ENCODE measurements around the gene TECPR1. TPM values are rescaled to one million over a fixed set of nuclear protein-coding genes. Genes with fewer than 3 reads are reported as not detected.

TECPR1 gene
- total RNA-seq, 1 experiment from 2014 or later: 21.5 TPM

DNA sequence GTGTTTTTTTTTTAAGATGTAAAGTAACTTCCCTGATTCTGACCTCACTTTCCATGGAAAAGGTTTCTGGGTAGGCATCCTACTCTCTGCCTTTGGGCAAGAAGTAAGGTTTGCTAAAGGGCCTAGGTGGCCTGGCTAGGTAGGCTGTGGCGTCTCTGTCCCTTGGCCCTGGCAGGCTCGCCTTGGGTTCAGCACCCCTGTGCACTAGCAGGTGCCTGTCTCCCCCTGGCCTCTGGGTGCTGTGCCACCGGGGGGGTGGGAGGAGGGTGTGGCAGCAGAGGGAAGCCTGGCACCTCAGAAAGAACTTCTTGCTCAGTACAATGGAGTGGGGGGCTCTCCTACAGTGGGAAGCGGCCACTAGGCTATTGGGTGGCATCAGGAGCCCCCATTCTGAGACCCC is 14.0 kb downstream of the TECPR1 start:
- POLR2A ChIA-PET: no interaction called here

GRCh38 chr7:98236355-98237185 is 15.5 kb downstream of the TECPR1 start:
- no peaks in the 10 kb centered on the region for H3K36me3 Mint-ChIP-seq
- no peak overlapping the region for H3K27ac Mint-ChIP-seq
- no peaks in the 10 kb centered on the region for H3K9me3 Mint-ChIP-seq
- H3K27me3 Mint-ChIP-seq (ENCODE audit: low read depth): no peaks in the 10 kb centered on the region
- H3K4me3 Mint-ChIP-seq: no peak overlapping the region
- DNase-seq (ENCODE audit: low spot score): no peak
- no peaks in the 10 kb centered on the region for H3K4me1 Mint-ChIP-seq
- ATAC-seq: no peak
- ChIA-PET POLR2A (interaction anchor here (0.5 kb wide), 1 partner anchor 1847 kb away, joined by 3 read pairs; no protein-coding TSS in a partner anchor), CTCF (no interaction called here)
- TF ChIP-seq KAT7 (CRISPR knock-in tag; IDR thresholded peaks at IDR 0.05; ENCODE audit: borderline replicate concordance) (no peak), ZNF219 (CRISPR knock-in tag; IDR thresholded peaks at IDR 0.05; ENCODE audit: borderline replicate concordance) (no peak), FOXK1 (CRISPR knock-in tag; IDR thresholded peaks at IDR 0.05) (no peak), GTF2I (CRISPR knock-in tag; conservative IDR thresholded peaks at IDR 0.05) (no peak), CTCF (IDR thresholded peaks at IDR 0.05) (no peak), ZNF138 (CRISPR knock-in tag; conservative IDR thresholded peaks at IDR 0.05) (no peak), ZMAT4 (CRISPR knock-in tag; IDR thresholded peaks at IDR 0.05) (no peak), NFE2L1 (CRISPR knock-in tag; IDR thresholded peaks at IDR 0.05) (no peak), PREB (CRISPR knock-in tag; IDR thresholded peaks at IDR 0.05; ENCODE audit: borderline replicate concordance) (no peak), PRDM15 (CRISPR knock-in tag; IDR thresholded peaks at IDR 0.05) (no peak)
- TF ChIP-seq, protein P1, sequence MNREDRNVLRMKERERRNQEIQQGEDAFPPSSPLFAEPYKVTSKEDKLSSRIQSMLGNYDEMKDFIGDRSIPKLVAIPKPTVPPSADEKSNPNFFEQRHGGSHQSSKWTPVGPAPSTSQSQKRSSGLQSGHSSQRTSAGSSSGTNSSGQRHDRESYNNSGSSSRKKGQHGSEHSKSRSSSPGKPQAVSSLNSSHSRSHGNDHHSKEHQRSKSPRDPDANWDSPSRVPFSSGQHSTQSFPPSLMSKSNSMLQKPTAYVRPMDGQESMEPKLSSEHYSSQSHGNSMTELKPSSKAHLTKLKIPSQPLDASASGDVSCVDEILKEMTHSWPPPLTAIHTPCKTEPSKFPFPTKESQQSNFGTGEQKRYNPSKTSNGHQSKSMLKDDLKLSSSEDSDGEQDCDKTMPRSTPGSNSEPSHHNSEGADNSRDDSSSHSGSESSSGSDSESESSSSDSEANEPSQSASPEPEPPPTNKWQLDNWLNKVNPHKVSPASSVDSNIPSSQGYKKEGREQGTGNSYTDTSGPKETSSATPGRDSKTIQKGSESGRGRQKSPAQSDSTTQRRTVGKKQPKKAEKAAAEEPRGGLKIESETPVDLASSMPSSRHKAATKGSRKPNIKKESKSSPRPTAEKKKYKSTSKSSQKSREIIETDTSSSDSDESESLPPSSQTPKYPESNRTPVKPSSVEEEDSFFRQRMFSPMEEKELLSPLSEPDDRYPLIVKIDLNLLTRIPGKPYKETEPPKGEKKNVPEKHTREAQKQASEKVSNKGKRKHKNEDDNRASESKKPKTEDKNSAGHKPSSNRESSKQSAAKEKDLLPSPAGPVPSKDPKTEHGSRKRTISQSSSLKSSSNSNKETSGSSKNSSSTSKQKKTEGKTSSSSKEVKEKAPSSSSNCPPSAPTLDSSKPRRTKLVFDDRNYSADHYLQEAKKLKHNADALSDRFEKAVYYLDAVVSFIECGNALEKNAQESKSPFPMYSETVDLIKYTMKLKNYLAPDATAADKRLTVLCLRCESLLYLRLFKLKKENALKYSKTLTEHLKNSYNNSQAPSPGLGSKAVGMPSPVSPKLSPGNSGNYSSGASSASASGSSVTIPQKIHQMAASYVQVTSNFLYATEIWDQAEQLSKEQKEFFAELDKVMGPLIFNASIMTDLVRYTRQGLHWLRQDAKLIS (CRISPR knock-in tag; IDR thresholded peaks at IDR 0.05; ENCODE audit: borderline replicate concordance): no peak

More for the DNA sequence above, 14.0 kb downstream of the TECPR1 start:
- H3K9me3 Mint-ChIP-seq: no peaks in the 10 kb centered on the region
- TF ChIP-seq FOXP1 (CRISPR knock-in tag; IDR thresholded peaks at IDR 0.05; ENCODE audit: borderline replicate concordance) (no peak), TEAD4 (CRISPR knock-in tag; IDR thresholded peaks at IDR 0.05) (no peak), ZNF121 (CRISPR knock-in tag; IDR thresholded peaks at IDR 0.05) (no peak), ZNF423 (CRISPR knock-in tag; IDR thresholded peaks at IDR 0.05) (no peak), ZNF219 (CRISPR knock-in tag; IDR thresholded peaks at IDR 0.05; ENCODE audit: borderline replicate concordance) (no peak), NFYB (CRISPR knock-in tag; conservative IDR thresholded peaks at IDR 0.05; ENCODE audit: low read depth) (no peak), ESRRA (CRISPR knock-in tag; IDR thresholded peaks at IDR 0.05; ENCODE audit: borderline replicate concordance) (no peak), ATF1 (CRISPR knock-in tag; IDR thresholded peaks at IDR 0.05) (no peak), JUN (CRISPR knock-in tag; IDR thresholded peaks at IDR 0.05) (no peak), EMX1 (CRISPR knock-in tag; IDR thresholded peaks at IDR 0.05) (no peak)
- TF ChIP-seq, protein P1 (CRISPR knock-in tag; IDR thresholded peaks at IDR 0.05; ENCODE audit: borderline replicate concordance): no peak
- no peaks in the 10 kb centered on the region for H3K27me3 Mint-ChIP-seq (ENCODE audit: low read depth)
- H3K4me3 Mint-ChIP-seq: no peak overlapping the region
- no peak overlapping the region for H3K27ac Mint-ChIP-seq
- CTCF ChIA-PET: no interaction called here
- no peaks in the 10 kb centered on the region for H3K4me1 Mint-ChIP-seq
- H3K36me3 Mint-ChIP-seq: no peaks in the 10 kb centered on the region
- ATAC-seq (no peak), DNase-seq (ENCODE audit: low spot score) (no peak)
